Measurements from ENCODE around the gene OR2L8.

Gene OR2L8

GRCh38 chr1:247992986-247993385 lies 44.3 kb downstream of the OR2L8 start:
- no peak for DNase-seq (ENCODE audit: low spot score)

GRCh38 chr1:247998811-247999210 lies 50.2 kb downstream of the OR2L8 start:
- DNase-seq (ENCODE audit: low spot score), result no peak
